Activated T-helper 1 cell treated with anti-CD3 and anti-CD28 coated beads, Interleukin-12 subunit alpha, Interleukin-12 subunit beta, Interleukin-2, Interleukin-4 antibody, amounts not matched to agents 30 ng/mL and 10 ng/mL and 1 ng/mL, durations not matched to agents 14 hours and 24 hours and 36 hours (primary cell): ENCODE results near the gene GRIN2C. TPM values are rescaled to one million over a fixed set of nuclear protein-coding genes. Genes with fewer than 3 reads are reported as not detected.

Experiments used
- DNase-seq: peaks from one replicate; pipeline ENCODE4 v3.0.0; 2021; ENCODE audit warnings: low spot score
- H3K27ac Mint-ChIP-seq: one replicate; pipeline ENCODE4 v1.8.0; 2021; ENCODE audit warnings: mild to moderate bottlenecking, mixed read lengths
- H3K27me3 Mint-ChIP-seq: one replicate; pipeline ENCODE4 v1.8.0; 2022; ENCODE audit warnings: mild to moderate bottlenecking, moderate library complexity, mixed read lengths; ENCODE audit not compliant: insufficient read depth
- H3K36me3 Mint-ChIP-seq: one replicate; pipeline ENCODE4 v1.8.0; 2021; ENCODE audit warnings: low read depth, mixed read lengths
- H3K4me1 Mint-ChIP-seq: one replicate; pipeline ENCODE4 v1.8.0; 2021; ENCODE audit warnings: low read depth, mixed read lengths
- H3K4me3 Mint-ChIP-seq: one replicate; pipeline ENCODE4 v1.8.0; 2021; ENCODE audit warnings: mild to moderate bottlenecking, moderate library complexity, mixed read lengths
- H3K9me3 Mint-ChIP-seq: one replicate; pipeline ENCODE4 v1.8.0; 2021; ENCODE audit warnings: mixed read lengths
- intact Hi-C: fragments of 100-400 bp; cut with micrococcal nuclease; formaldehyde crosslinking; loops from one replicate; pipeline ENCODE4 v1.15.1; 2024
- total RNA-seq: library from RNA; stranded (reverse); gene quantifications from 2 replicates; pipeline ENCODE4 v1.2.3, GENCODE V29; 2022

GRIN2C gene
- total RNA-seq, 1 donor from 2014 or later = 0.34 TPM

GRCh38 chr17:74858672-74859458, 820 bp downstream of the GRIN2C start:
- Mint-ChIP-seq H3K27ac (no peak overlapping the region), H3K4me1 (peaks cover 4% of the 10 kb centered on the region), H3K27me3 (peaks cover 45% of the 10 kb centered on the region), H3K4me3 (no peak overlapping the region), H3K9me3 (no peaks in the 10 kb centered on the region), H3K36me3 (peaks cover 7% of the 10 kb centered on the region)
- no peak for DNase-seq
- intact Hi-C loops = no loop called here

DNA sequence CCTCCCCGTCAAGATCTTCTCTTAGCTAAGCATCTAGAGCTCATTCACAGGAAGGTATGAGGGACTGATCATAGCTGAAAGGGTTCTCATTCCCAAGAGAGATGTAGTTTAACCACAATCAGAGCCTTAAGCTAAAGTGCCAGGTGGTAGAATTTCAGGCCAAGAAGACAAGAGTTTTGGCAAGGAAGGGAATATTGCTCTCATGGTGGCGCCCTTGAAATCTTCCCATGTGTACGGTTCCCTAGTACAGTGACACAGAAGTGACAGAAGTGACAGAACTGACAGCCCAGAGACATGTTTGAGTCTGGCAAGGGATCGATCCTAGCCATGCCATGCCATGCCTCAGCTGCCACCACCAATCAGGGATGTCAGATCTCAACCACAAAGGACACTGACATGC, 2.5 kb downstream of the GRIN2C start:
- Mint-ChIP-seq H3K36me3 (peaks cover 3% of the 10 kb centered on the region), H3K27me3 (peaks cover 40% of the 10 kb centered on the region), H3K4me3 (no peak overlapping the region), H3K27ac (no peak overlapping the region), H3K9me3 (no peaks in the 10 kb centered on the region), H3K4me1 (peaks cover 15% of the 10 kb centered on the region)
- no peak for DNase-seq
- intact Hi-C loops = no loop called here

GRCh38 chr17:74856112-74856511, 3.6 kb downstream of the GRIN2C start:
- no peaks in the 10 kb centered on the region for H3K9me3 Mint-ChIP-seq
- no peak for DNase-seq
- peaks cover 15% of the 10 kb centered on the region for H3K4me1 Mint-ChIP-seq
- H3K27me3 Mint-ChIP-seq = peaks cover 36% of the 10 kb centered on the region
- intact Hi-C loops = no loop called here
- no peak overlapping the region for H3K27ac Mint-ChIP-seq
- peaks cover 3% of the 10 kb centered on the region for H3K36me3 Mint-ChIP-seq
- no peak overlapping the region for H3K4me3 Mint-ChIP-seq

- intact Hi-C loops = no loop called here
- H3K4me3 Mint-ChIP-seq = peak overlapping the region; percentile 7
- no peak for DNase-seq
- H3K9me3 Mint-ChIP-seq = no peaks in the 10 kb centered on the region
- H3K4me1 Mint-ChIP-seq = peaks cover 15% of the 10 kb centered on the region
- H3K27ac Mint-ChIP-seq = peak overlapping the region; percentile 58
- H3K27me3 Mint-ChIP-seq = peaks cover 37% of the 10 kb centered on the region
- peaks cover 3% of the 10 kb centered on the region for H3K36me3 Mint-ChIP-seq
These were observed 4.4 kb downstream of the GRIN2C start for GRCh38 chr17:74855323-74855722.

DNA sequence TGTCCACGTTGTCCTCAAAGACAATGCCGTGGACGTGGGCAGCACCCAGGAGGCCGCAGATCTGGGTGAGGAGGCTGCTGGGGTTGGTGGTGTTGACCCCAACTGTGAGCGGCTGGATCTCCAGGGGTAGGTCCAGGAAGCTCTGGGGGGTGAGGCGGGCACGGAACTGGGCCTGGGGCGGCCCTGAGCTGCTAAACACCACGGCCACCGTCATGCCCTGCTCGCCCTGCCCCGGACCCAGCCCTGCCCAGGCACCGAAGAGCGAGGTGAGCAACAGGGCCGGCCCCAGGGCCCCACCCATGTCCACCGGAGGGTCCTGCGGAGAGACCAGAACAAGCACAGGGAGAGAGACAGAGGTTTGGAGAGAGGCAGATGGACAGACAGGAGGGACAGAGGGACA, 4.9 kb downstream of the GRIN2C start:
- Mint-ChIP-seq H3K4me3 (no peak overlapping the region), H3K27me3 (peaks cover 34% of the 10 kb centered on the region), H3K9me3 (no peaks in the 10 kb centered on the region), H3K36me3 (peaks cover 3% of the 10 kb centered on the region), H3K27ac (peak overlapping the region; percentile 58), H3K4me1 (peaks cover 15% of the 10 kb centered on the region)
- intact Hi-C loops = loop anchor here (5.0 kb wide), 1 partner anchor 1703 kb away; no protein-coding TSS in a partner anchor
- DNase-seq = no peak

- intact Hi-C loops = loop anchor here (2.0 to 5.0 kb wide), 2 partner anchors 109 to 1704 kb away; no protein-coding TSS in a partner anchor
- no peak overlapping the region for H3K27ac Mint-ChIP-seq
- no peak for DNase-seq
- H3K27me3 Mint-ChIP-seq = peaks cover 27% of the 10 kb centered on the region
- peaks cover 1% of the 10 kb centered on the region for H3K36me3 Mint-ChIP-seq
- H3K4me3 Mint-ChIP-seq = peak overlapping the region; percentile 16
- no peaks in the 10 kb centered on the region for H3K9me3 Mint-ChIP-seq
- peaks cover 11% of the 10 kb centered on the region for H3K4me1 Mint-ChIP-seq
These were observed 6.0 kb downstream of the GRIN2C start for GRCh38 chr17:74853669-74854068.

- H3K27ac Mint-ChIP-seq = no peak overlapping the region
- no peaks in the 10 kb centered on the region for H3K9me3 Mint-ChIP-seq
- H3K27me3 Mint-ChIP-seq = peaks cover 25% of the 10 kb centered on the region
- peaks cover 1% of the 10 kb centered on the region for H3K36me3 Mint-ChIP-seq
- DNase-seq = no peak
- intact Hi-C loops = loop anchor here (2.0 to 5.0 kb wide), 2 partner anchors 108 to 1704 kb away; no protein-coding TSS in a partner anchor
- peak overlapping the region; percentile 86 for H3K4me3 Mint-ChIP-seq
- H3K4me1 Mint-ChIP-seq = peaks cover 11% of the 10 kb centered on the region
These were observed 6.7 kb downstream of the GRIN2C start for GRCh38 chr17:74853048-74853397.

- Mint-ChIP-seq H3K4me3 (peak overlapping the region; percentile 86), H3K27me3 (peaks cover 19% of the 10 kb centered on the region), H3K4me1 (peaks cover 11% of the 10 kb centered on the region), H3K36me3 (peaks cover 1% of the 10 kb centered on the region), H3K9me3 (no peaks in the 10 kb centered on the region), H3K27ac (peak overlapping the region; percentile 52)
- peak; percentile 72 for DNase-seq
- intact Hi-C loops = loop anchor here (1.0 to 5.0 kb wide), 4 partner anchors 13 to 1705 kb away; no protein-coding TSS in a partner anchor
These were observed 7.2 kb downstream of the GRIN2C start for GRCh38 chr17:74852237-74853047.

- peaks cover 12% of the 10 kb centered on the region for H3K27me3 Mint-ChIP-seq
- DNase-seq = no peak
- intact Hi-C loops = loop anchor here (1.0 to 5.0 kb wide), 4 partner anchors 14 to 1706 kb away; no protein-coding TSS in a partner anchor
- no peaks in the 10 kb centered on the region for H3K9me3 Mint-ChIP-seq
- peaks cover 1% of the 10 kb centered on the region for H3K36me3 Mint-ChIP-seq
- no peak overlapping the region for H3K4me3 Mint-ChIP-seq
- no peak overlapping the region for H3K27ac Mint-ChIP-seq
- peaks cover 11% of the 10 kb centered on the region for H3K4me1 Mint-ChIP-seq
These were observed 8.0 kb downstream of the GRIN2C start for GRCh38 chr17:74851612-74852236.

DNA sequence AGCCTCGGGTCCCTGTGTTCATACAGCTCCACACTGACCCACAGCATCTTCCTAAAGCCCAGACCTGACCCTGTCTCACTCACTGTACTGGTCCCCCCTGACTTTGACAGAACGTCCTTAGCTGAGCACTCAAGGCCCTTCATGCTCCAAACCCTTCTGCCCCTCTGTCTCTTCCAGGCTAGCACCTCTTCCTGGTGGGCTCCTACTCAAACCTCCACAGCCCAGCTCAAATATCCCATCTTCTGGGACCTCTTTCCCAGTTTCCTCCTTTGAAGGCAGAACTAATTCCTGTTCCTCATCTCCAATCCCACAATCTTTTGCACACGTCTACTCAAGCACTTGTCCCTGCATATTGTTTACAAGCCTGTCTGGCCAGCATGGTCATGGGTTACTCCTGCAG, 8.8 kb downstream of the GRIN2C start:
- Mint-ChIP-seq H3K27ac (no peak overlapping the region), H3K4me1 (peaks cover 11% of the 10 kb centered on the region), H3K9me3 (no peaks in the 10 kb centered on the region), H3K36me3 (peaks cover 1% of the 10 kb centered on the region), H3K4me3 (no peak overlapping the region), H3K27me3 (peaks cover 9% of the 10 kb centered on the region)
- no peak for DNase-seq
- intact Hi-C loops = loop anchor here (5.0 kb wide), 1 partner anchor 1706 kb away; no protein-coding TSS in a partner anchor

DNA sequence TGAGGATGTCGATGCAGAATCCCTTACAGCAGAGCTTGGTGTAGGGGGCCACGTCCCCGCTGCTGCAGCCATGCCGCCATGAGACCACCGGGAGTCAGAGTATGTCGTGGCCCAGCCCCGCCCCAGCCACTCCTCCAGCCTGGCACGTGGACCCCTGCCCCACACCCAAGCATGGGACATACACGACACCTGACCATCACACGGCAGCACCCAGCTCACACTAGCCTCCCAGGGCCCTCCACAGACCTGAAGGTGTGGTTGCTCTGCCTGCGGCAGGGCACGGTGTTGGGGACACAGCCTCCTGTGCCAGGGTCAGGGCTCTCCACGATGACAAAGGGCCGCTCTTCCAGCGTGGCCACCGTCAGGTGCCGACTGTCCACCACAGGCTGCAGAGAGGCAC, 9.4 kb downstream of the GRIN2C start:
- H3K27ac Mint-ChIP-seq = no peak overlapping the region
- intact Hi-C loops = loop anchor here (5.0 kb wide), 1 partner anchor 1707 kb away; no protein-coding TSS in a partner anchor
- DNase-seq = no peak
- peaks cover 9% of the 10 kb centered on the region for H3K27me3 Mint-ChIP-seq
- H3K4me3 Mint-ChIP-seq = no peak overlapping the region
- no peaks in the 10 kb centered on the region for H3K9me3 Mint-ChIP-seq
- peaks cover 11% of the 10 kb centered on the region for H3K4me1 Mint-ChIP-seq
- peaks cover 1% of the 10 kb centered on the region for H3K36me3 Mint-ChIP-seq

GRCh38 chr17:74848656-74849399, 10.9 kb downstream of the GRIN2C start:
- Mint-ChIP-seq H3K27ac (no peak overlapping the region), H3K4me1 (peaks cover 11% of the 10 kb centered on the region), H3K27me3 (peaks cover 10% of the 10 kb centered on the region), H3K4me3 (no peak overlapping the region), H3K9me3 (no peaks in the 10 kb centered on the region), H3K36me3 (no peaks in the 10 kb centered on the region)
- intact Hi-C loops = no loop called here
- no peak for DNase-seq
